NCI-H526 treated with DMSO at 0.1 percent for 48 hours (cell line): ENCODE measurements around the gene RASGRF1.

ENCODE experiments used
- DNase-seq: peaks from one replicate; lab custom pipeline; 2025; lab: John Stamatoyannopoulos, UW

RASGRF1 gene

DNA sequence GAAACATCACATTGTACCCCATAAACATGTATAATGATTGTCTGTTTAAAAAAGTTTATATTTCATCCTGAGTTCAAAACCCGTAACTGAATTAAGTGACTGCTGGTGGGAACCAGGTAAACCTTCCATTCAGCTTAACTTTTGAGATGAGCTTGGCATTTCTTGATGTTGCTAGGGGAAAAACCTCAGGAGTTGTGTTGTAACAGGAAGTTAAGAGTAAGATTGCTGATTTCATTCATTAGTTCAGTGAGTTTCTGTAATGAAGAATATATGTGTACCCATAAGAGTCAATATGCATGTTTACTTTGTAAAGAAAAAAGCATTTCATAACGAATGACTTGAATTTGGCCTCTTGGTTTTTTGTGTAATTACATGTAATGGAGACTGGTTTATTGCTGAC lies 178.3 kb downstream of the RASGRF1 start:
- DNase-seq, result no peak

DNA sequence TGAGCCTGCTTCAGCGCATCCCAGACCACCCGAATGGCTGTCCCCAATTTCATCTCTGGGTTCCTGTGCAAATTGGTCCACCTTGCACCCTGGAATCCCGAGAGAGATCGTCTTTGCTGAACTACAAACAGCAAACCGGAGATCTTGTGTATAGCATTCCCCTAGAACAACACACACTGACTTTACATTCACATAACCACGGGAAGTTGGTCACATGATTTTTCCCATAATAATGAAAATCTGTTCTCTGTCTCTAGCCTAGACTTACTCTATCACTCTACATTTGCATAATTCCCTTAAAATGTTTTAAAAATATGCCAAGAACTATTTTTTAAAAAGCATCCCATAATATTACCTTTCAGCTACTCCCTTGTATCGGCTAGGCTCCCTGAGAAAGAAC lies 180.3 kb downstream of the RASGRF1 start:
- DNase-seq, result no peak
